ENCODE results near the gene TMEM140.

TMEM140 gene

GRCh38 chr7:135166338-135166990 is 18.6 kb downstream of the TMEM140 start:
- no peak for TF ChIP-seq CTCF (IDR thresholded peaks at IDR 0.05)
- no peak overlapping the region for H3K27ac ChIP-seq

- H3K27ac ChIP-seq, result no peak overlapping the region
- TF ChIP-seq CTCF (IDR thresholded peaks at IDR 0.05) (no peak), ZFX (IDR thresholded peaks at IDR 0.05; ENCODE audit: borderline replicate concordance) (no peak)
Observed at GRCh38 chr7:135167365-135167917, 19.6 kb downstream of the TMEM140 start.

GRCh38 chr7:135168001-135168400 is 20.1 kb downstream of the TMEM140 start:
- TF ChIP-seq ZFX (IDR thresholded peaks at IDR 0.05; ENCODE audit: borderline replicate concordance) (no peak), CTCF (IDR thresholded peaks at IDR 0.05) (no peak)
- H3K27ac ChIP-seq, result no peak overlapping the region

GRCh38 chr7:135168489-135169140 is 20.7 kb downstream of the TMEM140 start:
- TF ChIP-seq CTCF (IDR thresholded peaks at IDR 0.05), result no peak
- TF ChIP-seq ZFX (IDR thresholded peaks at IDR 0.05; ENCODE audit: borderline replicate concordance), result no peak
- peak overlapping the region; percentile 97 for H3K27ac ChIP-seq

- H3K27ac ChIP-seq, result peak overlapping the region; percentile 97
- TF ChIP-seq CTCF (IDR thresholded peaks at IDR 0.05) (peak; percentile 77), ZFX (IDR thresholded peaks at IDR 0.05; ENCODE audit: borderline replicate concordance) (no peak)
Observed at GRCh38 chr7:135169141-135169963, 21.5 kb downstream of the TMEM140 start.

- H3K27ac ChIP-seq, result peak overlapping the region; percentile 97
- TF ChIP-seq CTCF (IDR thresholded peaks at IDR 0.05) (no peak), ZFX (IDR thresholded peaks at IDR 0.05; ENCODE audit: borderline replicate concordance) (no peak)
Observed at GRCh38 chr7:135169964-135170273, 22.0 kb downstream of the TMEM140 start.
